Stomach (tissue), 9 donors: Measurements from ENCODE around the gene ICOSLG. TPM values are rescaled to one million over a fixed set of nuclear protein-coding genes. Genes with fewer than 3 reads are reported as not detected.

Experiments used
- DNase-seq, 2 donors: peaks; one replicate each; pipeline versions ENCODE4 v3.0.0 to v3.0.0-alpha.2; 2013 to 2019
- H3K27ac ChIP-seq, 5 donors: fragments of 200-600 bp in 4 of 5; sonication (generic) in 4 of 5; one replicate each; pipeline ENCODE4 v1.5.1; 2013 to 2019; ENCODE audit warnings: mild to moderate bottlenecking in 1 of 5, moderate library complexity in 1 of 5
- H3K27me3 ChIP-seq, 3 donors: fragments of 200-600 bp; sonication (generic); one replicate each; pipeline ENCODE4 v1.5.1; 2017 to 2019; ENCODE audit warnings: mixed run types in 1 of 3
- H3K36me3 ChIP-seq, 4 donors: fragments of 200-600 bp; sonication (generic); 1 replicate in 3 of 4; 2 replicates in 1 of 4; pipeline ENCODE4 v1.5.1; 2016 to 2019
- H3K4me1 ChIP-seq, 4 donors: fragments of 200-600 bp; sonication (generic); one replicate each; pipeline ENCODE4 v1.5.1; 2016 to 2019
- H3K4me3 ChIP-seq, 4 donors: fragments of 200-600 bp; sonication (generic) in 3 of 4; one replicate each; pipeline ENCODE4 v1.5.1; 2016 to 2019; ENCODE audit warnings: mild to moderate bottlenecking in 1 of 4
- H3K9me3 ChIP-seq, 4 donors: fragments of 200-600 bp; sonication (generic); one replicate each; pipeline ENCODE4 v1.5.1; 2016 to 2019
- EP300 ChIP-seq: sonication (generic); formaldehyde crosslinking; IDR thresholded peaks from one replicate; pipeline ENCODE4 v1.6.1; 2017; ENCODE audit warnings: antibody characterized with exemption
- POLR2A ChIP-seq, 4 donors: fragments of 450-650 bp; IDR thresholded peaks; one replicate each; pipeline ENCODE4 v1.6.1; 2016; ENCODE audit warnings: antibody characterized with exemption in 4 of 4, control low read depth in 2 of 4, mild to moderate bottlenecking in 1 of 4, moderate library complexity in 1 of 4
- POLR2AphosphoS5 ChIP-seq, 3 donors: sonication (generic); formaldehyde crosslinking; IDR thresholded peaks; one replicate each; pipeline ENCODE4 v1.6.1; 2016; ENCODE audit warnings: antibody characterized with exemption in 3 of 3
- WGBS, 5 donors: extraction: QIAGEN DNeasy Blood & Tissue Kit in 3 of 5; methylation state at CpG; one replicate each; pipeline versions ENCODE4 v1.1.5 to v1.1.7; 2013 to 2018; 5-methylcytosine and 5-hydroxymethylcytosine counted together
- intact Hi-C: fragments of 100-400 bp; cut with DNase I; formaldehyde crosslinking; loops from one replicate; pipeline ENCODE4 v1.15.1; 2023; ENCODE audit warnings: low total_unique reads
- polyA plus RNA-seq, 3 donors: library from polyadenylated mRNA; stranded (reverse); fragments of 200-250 nt; gene quantifications; one replicate each; pipeline ENCODE4 v1.2.3, GENCODE V29; 2013
- total RNA-seq, 5 donors: library from RNA; depleted of rRNA; stranded (reverse); fragments of >200 nt; gene quantifications; one replicate each; pipeline versions ENCODE4 v1.1.0 to v1.2.3, GENCODE V29; 2014 to 2016
- TF ChIP-seq, protein P1 (sequence below), 7 experiments: fragments of 450-650 bp in 4 of 7; fragments of 200-600 bp in 3 of 7; sonication (generic) in 3 of 7; IDR thresholded peaks; one replicate each; pipeline ENCODE4 v1.5.1; 2016 to 2019; ENCODE audit warnings: antibody characterized with exemption in 7 of 7, control low read depth in 2 of 7, mild to moderate bottlenecking in 1 of 7
- donor health status: healthy with polysubstance abuse.
- donor health status: Bipolar disorder and iron deficiency.
- donor health status: healthy.

ICOSLG gene
- total and polyA plus RNA-seq, 8 donors, result 1.2 to 7.0 (median 3.0) TPM

DNA sequence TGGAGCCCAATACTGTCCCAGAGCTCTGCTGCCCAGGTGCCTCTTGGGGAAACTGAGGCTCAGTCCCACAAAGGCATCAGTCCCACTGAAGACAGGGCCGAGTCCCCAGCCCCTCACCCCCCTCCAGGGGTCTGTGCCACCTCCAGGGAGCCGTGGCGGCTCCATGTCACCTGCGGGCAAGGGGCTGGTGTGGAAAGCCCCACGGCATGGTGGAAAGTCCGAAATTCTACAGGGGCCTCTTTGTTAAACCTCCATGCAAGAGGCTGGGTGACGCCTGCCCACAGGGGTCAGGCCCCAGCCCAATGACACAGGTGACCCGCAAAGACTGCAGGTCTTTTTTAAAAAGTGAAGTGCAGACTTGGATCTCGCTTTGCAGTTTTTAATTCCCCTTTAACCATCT, 41.6 kb upstream of the ICOSLG start:
- H3K4me1 ChIP-seq, result peaks cover 4 to 11% (median 10%) of the 10 kb centered on the region in 4 donors
- no peaks in the 10 kb centered on the region for H3K9me3 ChIP-seq
- peaks cover 0 to 31% (median 21%) of the 10 kb centered on the region in 3 donors for H3K27me3 ChIP-seq
- intact Hi-C loops, result no loop called here
- TF ChIP-seq POLR2A (IDR thresholded peaks at IDR 0.05) (no peak), POLR2AphosphoS5 (IDR thresholded peaks at IDR 0.05) (no peak), EP300 (no peak)
- TF ChIP-seq, protein P1, sequence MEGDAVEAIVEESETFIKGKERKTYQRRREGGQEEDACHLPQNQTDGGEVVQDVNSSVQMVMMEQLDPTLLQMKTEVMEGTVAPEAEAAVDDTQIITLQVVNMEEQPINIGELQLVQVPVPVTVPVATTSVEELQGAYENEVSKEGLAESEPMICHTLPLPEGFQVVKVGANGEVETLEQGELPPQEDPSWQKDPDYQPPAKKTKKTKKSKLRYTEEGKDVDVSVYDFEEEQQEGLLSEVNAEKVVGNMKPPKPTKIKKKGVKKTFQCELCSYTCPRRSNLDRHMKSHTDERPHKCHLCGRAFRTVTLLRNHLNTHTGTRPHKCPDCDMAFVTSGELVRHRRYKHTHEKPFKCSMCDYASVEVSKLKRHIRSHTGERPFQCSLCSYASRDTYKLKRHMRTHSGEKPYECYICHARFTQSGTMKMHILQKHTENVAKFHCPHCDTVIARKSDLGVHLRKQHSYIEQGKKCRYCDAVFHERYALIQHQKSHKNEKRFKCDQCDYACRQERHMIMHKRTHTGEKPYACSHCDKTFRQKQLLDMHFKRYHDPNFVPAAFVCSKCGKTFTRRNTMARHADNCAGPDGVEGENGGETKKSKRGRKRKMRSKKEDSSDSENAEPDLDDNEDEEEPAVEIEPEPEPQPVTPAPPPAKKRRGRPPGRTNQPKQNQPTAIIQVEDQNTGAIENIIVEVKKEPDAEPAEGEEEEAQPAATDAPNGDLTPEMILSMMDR (IDR thresholded peaks at IDR 0.05), result no peak
- H3K36me3 ChIP-seq, result no peaks in the 10 kb centered on the region
- WGBS, 5 donors, result 81 to 93% (median 82%) methylated on average over 7 to 9 of the region's 9 CpGs
- no peak for DNase-seq
- H3K4me3 ChIP-seq, result no peak overlapping the region
- H3K27ac ChIP-seq, result no peak overlapping the region

DNA sequence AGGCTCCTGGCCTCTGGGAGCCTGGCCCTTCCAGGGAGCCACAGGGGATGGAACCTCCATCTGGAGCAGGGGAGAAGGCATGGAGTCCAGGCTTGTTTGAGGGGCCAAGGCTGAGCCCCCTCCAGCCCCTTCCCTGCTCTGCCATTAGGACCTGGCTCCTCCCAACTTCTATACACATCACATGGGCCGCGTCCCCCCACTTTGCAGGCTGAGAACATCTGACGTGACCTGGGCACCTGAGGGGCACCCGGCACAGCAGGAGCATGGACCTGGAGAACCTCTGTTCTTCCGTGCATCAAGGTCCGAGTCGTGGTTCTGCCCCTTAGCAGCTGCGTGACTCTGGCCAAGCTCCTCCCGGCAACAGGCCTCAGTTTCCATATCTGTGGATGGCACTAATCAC, 41.1 kb upstream of the ICOSLG start:
- H3K4me1 ChIP-seq, result peaks cover 4 to 11% (median 10%) of the 10 kb centered on the region in 4 donors
- no peaks in the 10 kb centered on the region for H3K9me3 ChIP-seq
- no peak for DNase-seq
- intact Hi-C loops, result no loop called here
- no peak overlapping the region for H3K4me3 ChIP-seq
- H3K36me3 ChIP-seq, result no peaks in the 10 kb centered on the region
- H3K27ac ChIP-seq, result no peak overlapping the region
- no peak for TF ChIP-seq POLR2AphosphoS5 (IDR thresholded peaks at IDR 0.05)
- TF ChIP-seq EP300, result no peak
- TF ChIP-seq, protein P1 (IDR thresholded peaks at IDR 0.05), result no peak
- no peak for TF ChIP-seq POLR2A (IDR thresholded peaks at IDR 0.05)
- WGBS, 5 donors, result 89 to 100% (median 97%) methylated on average over 9 of the region's 9 CpGs; no CpG with 5 or more reads in 1 of the 5 donors
- peaks cover 0 to 25% (median 19%) of the 10 kb centered on the region in 3 donors for H3K27me3 ChIP-seq

DNA sequence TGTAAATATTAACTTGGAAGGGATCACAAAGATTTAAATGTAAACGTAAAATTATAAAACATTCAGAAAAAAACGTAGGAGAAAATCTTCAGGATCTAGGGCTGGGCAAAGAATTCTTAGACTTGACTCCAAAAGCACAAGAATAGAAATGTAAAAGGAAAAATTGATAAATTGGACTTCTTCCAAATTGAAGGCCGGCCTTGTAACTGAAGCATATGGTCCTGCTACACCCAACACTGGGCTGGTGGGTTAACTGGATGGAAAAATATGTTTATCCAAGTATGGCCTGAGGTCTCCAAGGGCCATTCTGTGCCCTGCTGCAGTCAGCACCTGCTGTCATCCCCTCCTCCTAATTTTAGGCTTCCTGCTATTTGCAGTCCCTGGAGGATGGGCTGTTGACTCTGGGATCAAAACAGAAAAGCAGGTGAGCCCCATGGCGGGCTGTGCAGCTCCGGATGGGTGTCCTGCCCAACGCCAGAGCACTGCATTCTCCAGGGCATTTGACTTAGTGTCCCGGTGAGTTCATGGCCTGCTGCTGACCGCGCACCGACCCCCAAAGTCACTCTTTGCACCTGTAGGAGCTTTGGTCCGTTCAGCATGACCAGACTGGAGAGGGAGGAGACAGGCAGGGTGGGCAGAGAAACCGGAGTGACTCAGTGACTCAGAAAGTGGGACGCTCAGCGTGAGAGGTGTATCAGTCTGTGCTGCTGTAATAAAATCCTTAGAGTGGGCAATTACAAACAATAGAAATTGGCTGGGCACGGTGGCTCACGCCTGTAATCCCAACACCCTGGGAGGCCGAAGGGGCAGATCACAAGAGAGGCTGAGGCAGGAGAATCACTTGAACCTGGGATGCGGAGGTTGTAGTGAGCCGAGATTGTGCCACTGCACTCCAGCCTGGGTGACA, 38.9 kb upstream of the ICOSLG start:
- H3K36me3 ChIP-seq, result no peaks in the 10 kb centered on the region
- no peak overlapping the region for H3K4me3 ChIP-seq
- H3K4me1 ChIP-seq, result no peaks in the 10 kb centered on the region
- H3K9me3 ChIP-seq, result no peaks in the 10 kb centered on the region
- intact Hi-C loops, result no loop called here
- DNase-seq, result no peak
- H3K27me3 ChIP-seq, result peaks cover 0 to 3% (median 0%) of the 10 kb centered on the region in 3 donors
- 83 to 86% (median 84%) methylated on average over 18 to 19 of the region's 19 CpGs for WGBS, 5 donors
- TF ChIP-seq, protein P1 (IDR thresholded peaks at IDR 0.05), result no peak
- TF ChIP-seq EP300 (no peak), POLR2A (IDR thresholded peaks at IDR 0.05) (no peak), POLR2AphosphoS5 (IDR thresholded peaks at IDR 0.05) (no peak)
- H3K27ac ChIP-seq, result no peak overlapping the region

DNA sequence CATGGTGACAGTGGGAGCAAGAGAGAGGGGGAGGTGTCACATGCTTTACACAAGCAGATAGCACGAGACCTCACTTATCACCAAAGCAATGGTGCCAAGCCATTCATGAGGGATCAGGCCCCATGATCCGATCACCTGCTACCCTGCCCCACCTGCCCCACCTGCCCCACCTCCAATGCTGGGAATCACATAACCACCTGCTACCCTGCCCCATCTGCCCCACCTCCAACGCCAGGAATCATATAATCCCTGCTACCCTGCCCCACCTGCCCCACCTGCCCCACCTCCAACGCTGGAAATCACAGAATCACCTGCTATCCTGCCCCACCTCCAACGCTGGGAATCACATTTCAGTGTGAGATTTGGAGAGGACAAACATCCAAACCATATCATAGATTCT, 34.3 kb upstream of the ICOSLG start:
- DNase-seq, result no peak
- H3K4me3 ChIP-seq, result no peak overlapping the region
- no peaks in the 10 kb centered on the region for H3K36me3 ChIP-seq
- no peaks in the 10 kb centered on the region for H3K9me3 ChIP-seq
- H3K4me1 ChIP-seq, result no peaks in the 10 kb centered on the region
- no peak overlapping the region for H3K27ac ChIP-seq
- peaks cover 0 to 11% (median 0%) of the 10 kb centered on the region in 3 donors for H3K27me3 ChIP-seq
- WGBS, 5 donors, result 58 to 71% (median 64%) methylated on average over 5 of the region's 5 CpGs
- TF ChIP-seq POLR2AphosphoS5 (IDR thresholded peaks at IDR 0.05) (no peak), EP300 (no peak), POLR2A (IDR thresholded peaks at IDR 0.05) (no peak)
- TF ChIP-seq, protein P1 (IDR thresholded peaks at IDR 0.05), result no peak
- intact Hi-C loops, result no loop called here
